GM12878 (cell line): Measurements from ENCODE around the gene ZNF280C. TPM values are rescaled to one million over a fixed set of nuclear protein-coding genes. Genes with fewer than 3 reads are reported as not detected.

Experiments
- ATAC-seq: fragments of 200-7000 bp; cut with Tn5 transposase; 3 replicates; pipeline ENCODE4 v1.9.1; 2020; ENCODE audit warnings: mild to moderate bottlenecking, moderate library complexity
- BruUV-seq: library from RNA; stranded (reverse); fragments of 400-500 nt; replicated peaks from 2 replicates; lab custom pipeline; 2021; lab: Mats Ljungman, UMichigan
- CTCF ChIA-PET: fragments of 300-600 bp; sonication (Branson Sonifier 250); formaldehyde crosslinking; extraction: SDS; loops from one replicate; lab custom pipeline; 2021; ENCODE audit warnings: inconsistent platforms; lab: Yijun Ruan, JAX
- POLR2A ChIA-PET: fragments of 350-600 bp; formaldehyde crosslinking; extraction: SDS; loops from one replicate; lab custom pipeline; 2021; ENCODE audit warnings: inconsistent platforms; lab: Charles Lee
- RAD21 ChIA-PET: fragments of 300-600 bp; sonication (Branson Sonifier 250); formaldehyde crosslinking; loops from one replicate; lab custom pipeline; 2023; ENCODE audit warnings: antibody characterized with exemption; ENCODE audit not compliant: unreplicated experiment; lab: Charles Lee
- SMC1A ChIA-PET: fragments of 300-600 bp; sonication (Branson Sonifier 250); formaldehyde crosslinking; loops from one replicate; lab custom pipeline; 2023; ENCODE audit not compliant: unreplicated experiment, uncharacterized antibody; lab: Charles Lee
- DNase-seq: peaks from one replicate; pipeline ENCODE4 v3.0.0-alpha.2; 2011; ENCODE audit warnings: low read depth, low spot score
- FAIRE-seq: peaks from 3 replicates; lab custom pipeline; 2011; peaks lifted over from hg19 to GRCh38; lab: Jason Lieb, UNC
- H2AFZ ChIP-seq: 2 replicates; pipeline ENCODE4 v1.6.0; 2011; ENCODE audit warnings: low read depth, low read length, control low read depth; ENCODE audit not compliant: control insufficient read depth
- H3K27ac ChIP-seq: 2 replicates; pipeline ENCODE4 v1.5.1; 2011; ENCODE audit warnings: control low read depth; ENCODE audit not compliant: control insufficient read depth, insufficient read depth
- H3K27me3 ChIP-seq, 2 experiments: replicated peaks in 1 of 2; 2 replicates each; pipeline versions ENCODE4 v1.6.0 to v1.6.1; 2011; ENCODE audit warnings: low read length in 1 of 2; ENCODE audit not compliant: control insufficient read depth in 2 of 2, insufficient read depth in 2 of 2
- H3K36me3 ChIP-seq, 2 experiments: 2 replicates each; pipeline ENCODE4 v1.5.1; 2011; ENCODE audit warnings: low read length in 1 of 2; ENCODE audit not compliant: control insufficient read depth in 2 of 2, insufficient read depth in 2 of 2
- H3K4me1 ChIP-seq: 2 replicates; pipeline ENCODE4 v1.6.1; 2011; ENCODE audit warnings: mild to moderate bottlenecking, low read length, moderate library complexity, mixed read lengths; ENCODE audit not compliant: control insufficient read depth, insufficient read depth
- H3K4me2 ChIP-seq: 2 replicates; pipeline ENCODE4 v1.6.0; 2011; ENCODE audit warnings: control low read depth; ENCODE audit not compliant: control insufficient read depth, insufficient read depth
- H3K4me3 ChIP-seq: fragments of 200-600 bp; sonication (generic); 2 replicates; pipeline ENCODE4 v1.5.1; 2016
- H3K79me2 ChIP-seq: 2 replicates; pipeline ENCODE4 v1.6.0; 2011; ENCODE audit warnings: low read length; ENCODE audit not compliant: control insufficient read depth, insufficient read depth
- H3K9ac ChIP-seq: 2 replicates; pipeline ENCODE4 v1.8.0; 2011; ENCODE audit warnings: low read length, control low read depth, mixed read lengths; ENCODE audit not compliant: control insufficient read depth, insufficient read depth
- H3K9me3 ChIP-seq: replicated peaks from 3 replicates; pipeline ENCODE4 v1.5.1; 2011; ENCODE audit warnings: mild to moderate bottlenecking, low read length; ENCODE audit not compliant: control insufficient read depth, insufficient read depth
- H4K20me1 ChIP-seq: 2 replicates; pipeline ENCODE4 v1.6.0; 2011; ENCODE audit not compliant: control insufficient read depth, insufficient read depth
- ATF7 ChIP-seq: fragments of 450-650 bp; IDR thresholded peaks from 2 replicates; pipeline ENCODE4 v1.6.1; 2016; ENCODE audit warnings: low read depth, mild to moderate bottlenecking
- BHLHE40 ChIP-seq, 2 experiments: fragments of 450-650 bp in 1 of 2; IDR thresholded peaks; 2 replicates each; pipeline ENCODE4 v1.6.1; 2011 to 2017; ENCODE audit warnings: low read depth in 2 of 2, borderline replicate concordance in 1 of 2, improper control_type of control experiment in 1 of 2, low read length in 1 of 2, mild to moderate bottlenecking in 1 of 2
- CHD2 ChIP-seq: IDR thresholded peaks from 2 replicates; pipeline ENCODE4 v1.6.1; 2011; ENCODE audit warnings: low read depth, low read length, improper control_type of control experiment, borderline replicate concordance
- CHD4 ChIP-seq: fragments of 200-600 bp; sonication (generic); IDR thresholded peaks from 2 replicates; pipeline ENCODE4 v1.6.1; 2016; ENCODE audit warnings: mild to moderate bottlenecking
- DPF2 ChIP-seq: fragments of 450-650 bp; IDR thresholded peaks from 2 replicates; pipeline ENCODE4 v1.6.1; 2017; ENCODE audit warnings: mild to moderate bottlenecking
- IKZF2 ChIP-seq, 2 experiments: fragments of 450-650 bp; IDR thresholded peaks; 2 replicates each; pipeline ENCODE4 v1.6.1; 2017; ENCODE audit warnings: mild to moderate bottlenecking in 2 of 2, moderate library complexity in 2 of 2
- POLR2A ChIP-seq: IDR thresholded peaks from 2 replicates; pipeline ENCODE4 v1.6.1; 2011; ENCODE audit warnings: low read depth, mild to moderate bottlenecking, low read length
- SPI1 ChIP-seq: IDR thresholded peaks from 2 replicates; pipeline ENCODE4 v1.6.1; 2011; ENCODE audit warnings: low read depth, mild to moderate bottlenecking, low read length, moderate library complexity, borderline replicate concordance; ENCODE audit not compliant: insufficient read depth
- YBX1 ChIP-seq: fragments of 450-650 bp; IDR thresholded peaks from 2 replicates; pipeline ENCODE4 v1.6.1; 2016; ENCODE audit warnings: antibody characterized with exemption
- ZNF24 ChIP-seq: fragments of 450-650 bp; IDR thresholded peaks from 2 replicates; pipeline ENCODE4 v1.6.1; 2017; ENCODE audit warnings: antibody characterized with exemption, mild to moderate bottlenecking
- ZNF274 ChIP-seq: IDR thresholded peaks from one replicate; pipeline ENCODE4 v1.8.0; 2011; ENCODE audit not compliant: insufficient read length, insufficient read depth
- ZNF384 ChIP-seq: IDR thresholded peaks from 2 replicates; pipeline ENCODE4 v1.6.1; 2012; ENCODE audit warnings: low read depth, mild to moderate bottlenecking, low read length, improper control_type of control experiment, borderline replicate concordance
- in situ Hi-C: fragments of 300-500 bp; cut with MboI; formaldehyde crosslinking; loops from 9 replicates; pipeline ENCODE4 v1.14.3; 2018; ENCODE audit warnings: mixed read lengths
- intact Hi-C: fragments of 100-400 bp; cut with micrococcal nuclease; formaldehyde crosslinking; loops from one replicate; pipeline ENCODE4 v1.14.2; 2022; ENCODE audit not compliant: unreplicated experiment
- polyA plus RNA-seq, 11 experiments: library from polyadenylated mRNA; depleted of rRNA in 4 of 11; unstranded in 6 of 11; stranded (reverse) in 5 of 11; fragments of >200 nt; fragmentation: Nextera tagmentation in 4 of 11; fragmentation: Illumina TruSeq in 1 of 11; extraction: Ambion mirVana in 4 of 11; extraction: Trizol in 1 of 11; gene quantifications; 1 replicate in 1 of 11; 2 replicates in 10 of 11; pipeline versions ENCODE4 v1.2.1 to v1.2.3, GENCODE V29; 2011 to 2016; ENCODE audit warnings: inconsistent platforms in 2 of 11, missing spikeins in 2 of 11, low read depth in 1 of 11
- total RNA-seq, 4 experiments: library from RNA; depleted of rRNA in 3 of 4; stranded (reverse); fragments of >200 nt in 3 of 4; fragmentation: Illumina TruSeq in 1 of 4; extraction: Trizol in 1 of 4; gene quantifications; 2 replicates each; pipeline versions ENCODE4 v1.2.1 to v1.2.3, GENCODE V29; 2013 to 2021
- TF ChIP-seq, protein P1 (sequence below): fragments of 150-350 bp; IDR thresholded peaks from 2 replicates; pipeline ENCODE4 v1.6.1; 2016; ENCODE audit warnings: low read depth, low read length
- TF ChIP-seq, protein P2 (sequence below): IDR thresholded peaks from 2 replicates; pipeline ENCODE4 v1.6.1; 2011; ENCODE audit warnings: borderline replicate concordance, low read depth, mild to moderate bottlenecking, moderate library complexity, mixed read lengths, low read length; ENCODE audit not compliant: insufficient read depth; ENCODE audit errors: extremely low read length
- TF ChIP-seq, protein P3 (sequence below): IDR thresholded peaks from 2 replicates; pipeline ENCODE4 v1.6.1; 2012; ENCODE audit warnings: low read length, inconsistent platforms

Gene ZNF280C
- total and polyA plus RNA-seq, 10 of the 15 experiments (the other 5 are each of a cell fraction or from before 2014, with no cell fraction given): 0.82 to 8.8 (median 5.7) TPM

DNA sequence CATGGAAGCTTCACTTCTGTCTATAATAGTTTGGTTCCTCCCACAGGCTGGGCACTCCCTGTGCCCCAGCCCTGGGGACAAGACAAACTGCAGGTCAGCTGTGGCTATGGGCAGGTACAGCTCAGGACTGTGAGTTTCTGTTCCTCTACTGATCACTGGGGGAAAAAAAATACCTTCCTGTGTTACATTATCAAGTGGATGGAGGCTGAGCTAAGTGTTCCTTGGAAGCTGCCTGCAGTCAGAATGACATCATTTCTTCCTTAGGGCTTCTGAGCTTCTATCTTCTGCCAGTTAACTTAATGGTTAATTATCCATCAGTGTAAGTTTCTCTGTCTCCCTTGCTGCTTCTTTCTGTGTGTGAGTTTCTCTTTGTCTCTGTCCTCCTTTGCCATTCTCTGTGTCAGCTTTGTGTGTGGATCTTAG is 92.3 kb downstream of the ZNF280C start:
- DNase-seq (peak; percentile 63), FAIRE-seq (peak; percentile 94), ATAC-seq (peak; percentile 80)
- peaks cover 13% of the 10 kb centered on the region for H3K4me1 ChIP-seq
- ChIA-PET RAD21 (interaction anchor here (0.9 to 3.1 kb wide), 13 partner anchors 10 to 97 kb away, joined by 3 to 12 read pairs (median 6); partner anchors contain the start of gene AIFM1), CTCF (interaction anchor here (1.1 to 5.7 kb wide), 8 partner anchors 9 to 403 kb away, joined by 3 to 30 read pairs (median 4); partner anchors contain the start of gene AIFM1), SMC1A (interaction anchor here (0.8 to 2.5 kb wide), 13 partner anchors 10 to 96 kb away, joined by 3 to 18 read pairs (median 4); partner anchors contain the start of gene AIFM1), POLR2A (interaction anchor here (0.9 to 2.3 kb wide), 4 partner anchors 10 to 91 kb away, joined by 3 to 10 read pairs (median 6); partner anchors contain the start of gene AIFM1)
- H3K27me3 ChIP-seq: no peaks in the 10 kb centered on the region
- in situ Hi-C loops: loop anchor here (10.0 to 25.0 kb wide), 2 partner anchors 92 to 564 kb away; no protein-coding TSS in a partner anchor
- H3K9ac ChIP-seq: no peak overlapping the region
- BruUV-seq: no TSS peak
- H3K4me2 ChIP-seq: peak overlapping the region; percentile 46; the same call in 1 of the 2 replicates
- intact Hi-C loops: loop anchor here (10.0 kb wide), 2 partner anchors 242 to 402 kb away; partner anchors contain the start of gene SASH3
- H4K20me1 ChIP-seq: no peaks in the 10 kb centered on the region
- H3K4me3 ChIP-seq: 0 out of 2 replicates have a peak overlapping the region, but pooled peaks have one; percentile 16
- H3K36me3 ChIP-seq: no peaks in the 10 kb centered on the region
- H2AFZ ChIP-seq: no peak overlapping the region
- H3K79me2 ChIP-seq: peaks cover 58% of the 10 kb centered on the region
- H3K9me3 ChIP-seq: no peaks in the 10 kb centered on the region
- H3K27ac ChIP-seq: no peak overlapping the region; the same call in 1 of the 2 replicates
- TF ChIP-seq, protein P1, sequence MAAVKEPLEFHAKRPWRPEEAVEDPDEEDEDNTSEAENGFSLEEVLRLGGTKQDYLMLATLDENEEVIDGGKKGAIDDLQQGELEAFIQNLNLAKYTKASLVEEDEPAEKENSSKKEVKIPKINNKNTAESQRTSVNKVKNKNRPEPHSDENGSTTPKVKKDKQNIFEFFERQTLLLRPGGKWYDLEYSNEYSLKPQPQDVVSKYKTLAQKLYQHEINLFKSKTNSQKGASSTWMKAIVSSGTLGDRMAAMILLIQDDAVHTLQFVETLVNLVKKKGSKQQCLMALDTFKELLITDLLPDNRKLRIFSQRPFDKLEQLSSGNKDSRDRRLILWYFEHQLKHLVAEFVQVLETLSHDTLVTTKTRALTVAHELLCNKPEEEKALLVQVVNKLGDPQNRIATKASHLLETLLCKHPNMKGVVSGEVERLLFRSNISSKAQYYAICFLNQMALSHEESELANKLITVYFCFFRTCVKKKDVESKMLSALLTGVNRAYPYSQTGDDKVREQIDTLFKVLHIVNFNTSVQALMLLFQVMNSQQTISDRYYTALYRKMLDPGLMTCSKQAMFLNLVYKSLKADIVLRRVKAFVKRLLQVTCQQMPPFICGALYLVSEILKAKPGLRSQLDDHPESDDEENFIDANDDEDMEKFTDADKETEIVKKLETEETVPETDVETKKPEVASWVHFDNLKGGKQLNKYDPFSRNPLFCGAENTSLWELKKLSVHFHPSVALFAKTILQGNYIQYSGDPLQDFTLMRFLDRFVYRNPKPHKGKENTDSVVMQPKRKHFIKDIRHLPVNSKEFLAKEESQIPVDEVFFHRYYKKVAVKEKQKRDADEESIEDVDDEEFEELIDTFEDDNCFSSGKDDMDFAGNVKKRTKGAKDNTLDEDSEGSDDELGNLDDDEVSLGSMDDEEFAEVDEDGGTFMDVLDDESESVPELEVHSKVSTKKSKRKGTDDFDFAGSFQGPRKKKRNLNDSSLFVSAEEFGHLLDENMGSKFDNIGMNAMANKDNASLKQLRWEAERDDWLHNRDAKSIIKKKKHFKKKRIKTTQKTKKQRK: no peak
- TF ChIP-seq YBX1: no peak
- peak; percentile 82 for TF ChIP-seq SPI1
- TF ChIP-seq BHLHE40 (IDR thresholded peaks at IDR 0.05; ENCODE audit: borderline replicate concordance in 1 of 2, low read depth in 2 of 2, low read length in 1 of 2): peak in 1 of 2 experiments; percentile 7; a peak in 1 of 4 replicates
- no peak for TF ChIP-seq CHD4
- TF ChIP-seq, protein P2, sequence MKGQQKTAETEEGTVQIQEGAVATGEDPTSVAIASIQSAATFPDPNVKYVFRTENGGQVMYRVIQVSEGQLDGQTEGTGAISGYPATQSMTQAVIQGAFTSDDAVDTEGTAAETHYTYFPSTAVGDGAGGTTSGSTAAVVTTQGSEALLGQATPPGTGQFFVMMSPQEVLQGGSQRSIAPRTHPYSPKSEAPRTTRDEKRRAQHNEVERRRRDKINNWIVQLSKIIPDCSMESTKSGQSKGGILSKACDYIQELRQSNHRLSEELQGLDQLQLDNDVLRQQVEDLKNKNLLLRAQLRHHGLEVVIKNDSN: no peak
- peak; percentile 47; the same call in 1 of the 2 replicates for TF ChIP-seq ZNF384
- TF ChIP-seq, protein P3, sequence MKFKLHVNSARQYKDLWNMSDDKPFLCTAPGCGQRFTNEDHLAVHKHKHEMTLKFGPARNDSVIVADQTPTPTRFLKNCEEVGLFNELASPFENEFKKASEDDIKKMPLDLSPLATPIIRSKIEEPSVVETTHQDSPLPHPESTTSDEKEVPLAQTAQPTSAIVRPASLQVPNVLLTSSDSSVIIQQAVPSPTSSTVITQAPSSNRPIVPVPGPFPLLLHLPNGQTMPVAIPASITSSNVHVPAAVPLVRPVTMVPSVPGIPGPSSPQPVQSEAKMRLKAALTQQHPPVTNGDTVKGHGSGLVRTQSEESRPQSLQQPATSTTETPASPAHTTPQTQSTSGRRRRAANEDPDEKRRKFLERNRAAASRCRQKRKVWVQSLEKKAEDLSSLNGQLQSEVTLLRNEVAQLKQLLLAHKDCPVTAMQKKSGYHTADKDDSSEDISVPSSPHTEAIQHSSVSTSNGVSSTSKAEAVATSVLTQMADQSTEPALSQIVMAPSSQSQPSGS: 0 out of 2 replicates have a peak, but pooled peaks have one; percentile 26
- no peak for TF ChIP-seq POLR2A
- TF ChIP-seq IKZF2 (IDR thresholded peaks at IDR 0.05): peak; percentile 48 to 55; a peak in 2 of 4 replicates
- no peak for TF ChIP-seq ZNF274
- peak; percentile 51; the same call in 1 of the 2 replicates for TF ChIP-seq ZNF24
- 0 out of 2 replicates have a peak, but pooled peaks have one; percentile 20 for TF ChIP-seq CHD2
- 0 out of 2 replicates have a peak, but pooled peaks have one; percentile 24 for TF ChIP-seq DPF2
- peak; percentile 92 for TF ChIP-seq ATF7
